Astrocyte (in vitro differentiated cells and primary cell): ENCODE data around the gene SEPSECS.

Experiments
- CTCF ChIP-seq: IDR thresholded peaks from 2 replicates; pipeline ENCODE4 v1.5.1; 2011; ENCODE audit warnings: low read depth, mild to moderate bottlenecking, inconsistent platforms, low read length, moderate library complexity; ENCODE audit not compliant: insufficient read depth
- EZH2 ChIP-seq: IDR thresholded peaks from 2 replicates; pipeline ENCODE4 v1.6.1; 2012; ENCODE audit warnings: mild to moderate bottlenecking, low read length, inconsistent platforms; ENCODE audit not compliant: insufficient read depth

- TF ChIP-seq CTCF (peak; percentile 58), EZH2 (no peak)
Measured at GRCh38 chr4:25144870-25145481, 15.3 kb downstream of the SEPSECS start.
